HL-60/S4 treated with phorbol 12-myristate 13-acetate at 8.2 ng/mL for 4 days and 3 days (cell line): Measurements from ENCODE around the gene SPATA21.
"Not testable (repeated sequence)": the region's sequence is repeated elsewhere in the genome, so short reads cannot be mapped to it uniquely, and the experiment has no call there.

Experiments
- in situ Hi-C: fragments of 300-500 bp; cut with MboI; formaldehyde crosslinking; loops from 2 replicates; pipeline ENCODE4 v1.15.0; 2022; ENCODE audit warnings: low sequenced_read_pairs

The SPATA21 gene

GRCh38 chr1:16386454-16387113 is 50.6 kb downstream of the SPATA21 start:
- in situ Hi-C loops: no loop called here

- in situ Hi-C loops: no loop called here
Observed at GRCh38 chr1:16385659-16386453, 51.4 kb downstream of the SPATA21 start.

- in situ Hi-C loops: no loop called here
Observed at GRCh38 chr1:16383888-16384287, 53.3 kb downstream of the SPATA21 start.

GRCh38 chr1:16380868-16381267 is 56.4 kb downstream of the SPATA21 start:
- in situ Hi-C loops: no loop called here

GRCh38 chr1:16378443-16378842 is 58.8 kb downstream of the SPATA21 start:
- in situ Hi-C loops: no loop called here

GRCh38 chr1:16376971-16377370 is 60.3 kb downstream of the SPATA21 start:
- in situ Hi-C loops: no loop called here

GRCh38 chr1:16375521-16376340 is 61.5 kb downstream of the SPATA21 start:
- in situ Hi-C loops: no loop called here

GRCh38 chr1:16374266-16374665 is 63.0 kb downstream of the SPATA21 start:
- in situ Hi-C loops: no loop called here

GRCh38 chr1:16372535-16373285 is 64.5 kb downstream of the SPATA21 start:
- in situ Hi-C loops: no loop called here

- in situ Hi-C loops: no loop called here
Observed at GRCh38 chr1:16371725-16372124, 65.5 kb downstream of the SPATA21 start.

GRCh38 chr1:16369821-16370220 is 67.4 kb downstream of the SPATA21 start:
- in situ Hi-C loops: no loop called here

- in situ Hi-C loops: no loop called here
Observed at GRCh38 chr1:16367968-16368890, 69.0 kb downstream of the SPATA21 start.

- in situ Hi-C loops: no loop called here
Observed at GRCh38 chr1:16367258-16367967, 69.8 kb downstream of the SPATA21 start.

GRCh38 chr1:16366722-16367257 is 70.4 kb downstream of the SPATA21 start, which contains the start of gene SZRD1:
Gene SZRD1 (plus strand): TSS chr1:16367242. CDS start chr1:16367258, 16 bp downstream.
- in situ Hi-C loops: no loop called here

- in situ Hi-C loops: not testable (repeated sequence)
Observed at GRCh38 chr1:16365146-16365498, 72.1 kb downstream of the SPATA21 start.

- in situ Hi-C loops: no loop called here
Observed at GRCh38 chr1:16356867-16357266, 80.4 kb downstream of the SPATA21 start.

- in situ Hi-C loops: no loop called here
Observed at GRCh38 chr1:16354619-16355018, 82.6 kb downstream of the SPATA21 start.

- in situ Hi-C loops: no loop called here
Observed at GRCh38 chr1:16352842-16353535, 84.2 kb downstream of the SPATA21 start.
